Vagina (tissue), 2 donors: ENCODE measurements around the gene ITPRIP. TPM values are rescaled to one million over a fixed set of nuclear protein-coding genes. Genes with fewer than 3 reads are reported as not detected.

Experiments
- DNase-seq, 2 donors: peaks; one replicate each; pipeline ENCODE4 v3.0.0-alpha.2; 2017; ENCODE audit errors: extremely low spot score in 2 of 2
- H3K27ac ChIP-seq: fragments of 200-600 bp; sonication (generic); one replicate; pipeline ENCODE4 v1.5.1; 2019
- H3K27me3 ChIP-seq: fragments of 200-600 bp; sonication (generic); one replicate; pipeline ENCODE4 v1.5.1; 2019
- H3K36me3 ChIP-seq, 2 donors: fragments of 200-600 bp; sonication (generic); one replicate each; pipeline ENCODE4 v1.5.1; 2017 to 2019
- H3K4me1 ChIP-seq: fragments of 200-600 bp; sonication (generic); one replicate; pipeline ENCODE4 v1.5.1; 2019
- H3K4me3 ChIP-seq, 2 donors: fragments of 200-600 bp; sonication (generic); 1 replicate in 1 of 2; 2 replicates in 1 of 2; pipeline ENCODE4 v1.5.1; 2016 to 2019
- H3K9me3 ChIP-seq: fragments of 200-600 bp; sonication (generic); one replicate; pipeline ENCODE4 v1.5.1; 2019
- POLR2A ChIP-seq, 2 donors: fragments of 450-650 bp; IDR thresholded peaks; one replicate each; pipeline ENCODE4 v1.6.1; 2017; ENCODE audit warnings: antibody characterized with exemption in 2 of 2, mild to moderate bottlenecking in 2 of 2, moderate library complexity in 2 of 2
- POLR2AphosphoS5 ChIP-seq, 2 donors: sonication (generic); formaldehyde crosslinking; IDR thresholded peaks; one replicate each; pipeline ENCODE4 v1.9.0; 2017; ENCODE audit warnings: antibody characterized with exemption in 2 of 2, mild to moderate bottlenecking in 2 of 2, low read depth in 1 of 2; ENCODE audit not compliant: insufficient read depth in 1 of 2
- intact Hi-C: fragments of 100-400 bp; cut with DNase I; formaldehyde crosslinking; loops from one replicate; pipeline ENCODE4 v1.15.1; 2023
- total RNA-seq: library from RNA; depleted of rRNA; stranded (reverse); fragments of >200 nt; gene quantifications from one replicate; pipeline ENCODE4 v1.2.3, GENCODE V29; 2016
- TF ChIP-seq, protein P1 (sequence below), 3 experiments: fragments of 450-650 bp in 2 of 3; fragments of 200-600 bp in 1 of 3; sonication (generic) in 1 of 3; IDR thresholded peaks; one replicate each; pipeline ENCODE4 v1.5.1; 2017 to 2019; ENCODE audit warnings: antibody characterized with exemption in 3 of 3, mild to moderate bottlenecking in 2 of 3, moderate library complexity in 2 of 3

The ITPRIP gene
- total RNA-seq, 1 donor from 2014 or later = 85.7 TPM

DNA sequence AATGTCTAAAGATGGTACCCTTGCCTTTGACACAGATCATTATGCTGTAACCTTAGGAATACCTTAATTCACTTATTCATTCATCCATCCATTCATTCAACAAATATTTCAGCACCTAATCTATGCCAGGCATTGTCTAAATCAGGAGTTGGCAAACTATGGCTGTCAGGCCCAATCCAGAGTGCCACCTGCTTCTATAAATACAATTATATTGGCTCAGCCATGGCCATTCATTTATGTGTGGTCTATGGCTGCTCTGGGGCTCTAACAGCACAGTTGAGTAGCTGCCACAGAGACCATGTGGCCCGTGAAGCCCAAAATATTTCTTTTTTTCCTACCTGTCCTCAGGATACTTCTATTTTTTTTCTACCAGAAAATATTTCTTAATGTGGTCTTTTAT is 6.0 kb upstream of the ITPRIP start:
- peaks cover 10% of the 10 kb centered on the region for H3K4me1 ChIP-seq
- intact Hi-C loops = no loop called here
- H3K27me3 ChIP-seq = no peaks in the 10 kb centered on the region
- no peak overlapping the region for H3K4me3 ChIP-seq
- TF ChIP-seq POLR2AphosphoS5 (IDR thresholded peaks at IDR 0.05; ENCODE audit: insufficient read depth in 1 of 2, low read depth in 1 of 2) = no peak
- no peak for TF ChIP-seq POLR2A (IDR thresholded peaks at IDR 0.05)
- TF ChIP-seq, protein P1, sequence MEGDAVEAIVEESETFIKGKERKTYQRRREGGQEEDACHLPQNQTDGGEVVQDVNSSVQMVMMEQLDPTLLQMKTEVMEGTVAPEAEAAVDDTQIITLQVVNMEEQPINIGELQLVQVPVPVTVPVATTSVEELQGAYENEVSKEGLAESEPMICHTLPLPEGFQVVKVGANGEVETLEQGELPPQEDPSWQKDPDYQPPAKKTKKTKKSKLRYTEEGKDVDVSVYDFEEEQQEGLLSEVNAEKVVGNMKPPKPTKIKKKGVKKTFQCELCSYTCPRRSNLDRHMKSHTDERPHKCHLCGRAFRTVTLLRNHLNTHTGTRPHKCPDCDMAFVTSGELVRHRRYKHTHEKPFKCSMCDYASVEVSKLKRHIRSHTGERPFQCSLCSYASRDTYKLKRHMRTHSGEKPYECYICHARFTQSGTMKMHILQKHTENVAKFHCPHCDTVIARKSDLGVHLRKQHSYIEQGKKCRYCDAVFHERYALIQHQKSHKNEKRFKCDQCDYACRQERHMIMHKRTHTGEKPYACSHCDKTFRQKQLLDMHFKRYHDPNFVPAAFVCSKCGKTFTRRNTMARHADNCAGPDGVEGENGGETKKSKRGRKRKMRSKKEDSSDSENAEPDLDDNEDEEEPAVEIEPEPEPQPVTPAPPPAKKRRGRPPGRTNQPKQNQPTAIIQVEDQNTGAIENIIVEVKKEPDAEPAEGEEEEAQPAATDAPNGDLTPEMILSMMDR (IDR thresholded peaks at IDR 0.05) = no peak
- DNase-seq = no peak
- no peaks in the 10 kb centered on the region for H3K36me3 ChIP-seq
- H3K9me3 ChIP-seq = no peaks in the 10 kb centered on the region
- H3K27ac ChIP-seq = no peak overlapping the region

DNA sequence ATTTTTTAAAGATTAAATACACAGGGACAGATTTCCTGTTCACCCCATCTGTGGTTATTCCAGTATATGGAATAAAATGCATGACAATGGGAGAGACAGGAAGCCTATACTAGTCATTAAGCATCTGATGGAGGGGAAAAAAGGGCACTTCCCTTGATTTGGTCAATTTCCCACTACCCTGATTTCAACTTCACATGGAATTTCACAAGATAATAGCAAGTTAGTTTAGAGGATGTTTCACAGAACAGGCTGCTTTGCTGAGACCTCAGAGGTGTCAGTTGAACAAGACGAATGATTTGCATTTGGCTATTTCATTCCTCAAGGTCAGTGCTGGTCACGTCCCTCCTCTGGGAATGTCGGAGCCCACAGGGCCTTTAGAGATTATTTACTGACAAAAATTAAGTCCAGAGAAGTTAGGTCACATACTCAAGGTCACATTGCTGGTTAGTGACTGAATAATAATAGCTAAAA is 4.7 kb upstream of the ITPRIP start:
- H3K36me3 ChIP-seq = no peaks in the 10 kb centered on the region
- H3K4me1 ChIP-seq = peaks cover 13% of the 10 kb centered on the region
- no peaks in the 10 kb centered on the region for H3K27me3 ChIP-seq
- no peak for DNase-seq
- H3K27ac ChIP-seq = no peak overlapping the region
- no peaks in the 10 kb centered on the region for H3K9me3 ChIP-seq
- intact Hi-C loops = no loop called here
- H3K4me3 ChIP-seq = no peak overlapping the region
- no peak for TF ChIP-seq POLR2AphosphoS5 (IDR thresholded peaks at IDR 0.05; ENCODE audit: insufficient read depth in 1 of 2, low read depth in 1 of 2)
- TF ChIP-seq POLR2A (IDR thresholded peaks at IDR 0.05) = no peak
- TF ChIP-seq, protein P1 (IDR thresholded peaks at IDR 0.05) = no peak

DNA sequence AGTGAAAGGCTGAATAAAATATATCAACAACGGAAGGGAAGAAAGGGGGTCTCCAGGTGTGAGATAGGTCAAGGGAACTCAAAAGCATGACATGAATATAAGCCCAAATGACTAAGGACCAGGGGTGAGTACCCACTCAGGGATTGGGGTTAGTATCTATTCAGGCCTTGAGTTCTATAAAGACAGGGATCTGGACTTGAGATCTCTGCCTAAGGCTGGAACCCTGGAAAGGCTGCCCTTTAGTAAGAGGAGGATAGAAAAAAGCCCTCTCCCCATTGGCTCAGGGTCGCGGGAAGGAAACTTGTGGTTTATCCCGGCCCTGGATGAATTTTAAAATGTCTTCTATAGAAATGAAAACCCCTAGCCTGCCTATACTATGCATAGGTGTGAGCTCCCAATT is 2.4 kb upstream of the ITPRIP start:
- no peak overlapping the region for H3K4me3 ChIP-seq
- H3K36me3 ChIP-seq = no peaks in the 10 kb centered on the region
- DNase-seq = peak in 1 of 2 donors; percentile 77
- no peaks in the 10 kb centered on the region for H3K27me3 ChIP-seq
- intact Hi-C loops = no loop called here
- TF ChIP-seq POLR2A (IDR thresholded peaks at IDR 0.05) (no peak), POLR2AphosphoS5 (IDR thresholded peaks at IDR 0.05; ENCODE audit: insufficient read depth in 1 of 2, low read depth in 1 of 2) (no peak)
- TF ChIP-seq, protein P1 (IDR thresholded peaks at IDR 0.05) = no peak
- peaks cover 31% of the 10 kb centered on the region for H3K4me1 ChIP-seq
- H3K27ac ChIP-seq = peak overlapping the region; percentile 96
- no peaks in the 10 kb centered on the region for H3K9me3 ChIP-seq

DNA sequence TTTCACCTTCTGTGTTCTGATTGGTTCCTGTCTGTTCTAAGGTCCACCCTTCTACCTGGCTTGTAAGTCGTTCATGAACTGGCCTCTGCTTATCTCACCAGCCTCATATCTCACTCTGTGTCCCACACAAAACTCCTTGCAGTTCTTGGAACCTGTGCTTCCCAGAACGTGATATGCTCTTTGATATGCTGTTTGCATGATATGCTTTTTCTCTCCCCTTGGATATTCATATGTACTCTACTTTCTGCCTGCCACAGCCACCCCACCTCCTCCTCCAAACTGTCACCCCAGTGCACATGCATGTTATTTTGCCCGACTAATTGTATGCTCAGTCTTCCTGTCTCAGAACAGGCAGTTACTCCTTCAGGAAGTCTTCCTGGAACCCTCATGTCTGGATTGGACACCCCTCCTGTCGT is 1.9 kb upstream of the ITPRIP start:
- intact Hi-C loops = no loop called here
- no peaks in the 10 kb centered on the region for H3K27me3 ChIP-seq
- H3K36me3 ChIP-seq = no peaks in the 10 kb centered on the region
- peaks cover 36% of the 10 kb centered on the region for H3K4me1 ChIP-seq
- peak overlapping the region; percentile 96 for H3K27ac ChIP-seq
- no peaks in the 10 kb centered on the region for H3K9me3 ChIP-seq
- H3K4me3 ChIP-seq = no peak overlapping the region
- peak in 1 of 2 donors; percentile 86 for DNase-seq
- TF ChIP-seq, protein P1 (IDR thresholded peaks at IDR 0.05) = no peak
- TF ChIP-seq POLR2AphosphoS5 (IDR thresholded peaks at IDR 0.05; ENCODE audit: insufficient read depth in 1 of 2, low read depth in 1 of 2) (no peak), POLR2A (IDR thresholded peaks at IDR 0.05) (no peak)

DNA sequence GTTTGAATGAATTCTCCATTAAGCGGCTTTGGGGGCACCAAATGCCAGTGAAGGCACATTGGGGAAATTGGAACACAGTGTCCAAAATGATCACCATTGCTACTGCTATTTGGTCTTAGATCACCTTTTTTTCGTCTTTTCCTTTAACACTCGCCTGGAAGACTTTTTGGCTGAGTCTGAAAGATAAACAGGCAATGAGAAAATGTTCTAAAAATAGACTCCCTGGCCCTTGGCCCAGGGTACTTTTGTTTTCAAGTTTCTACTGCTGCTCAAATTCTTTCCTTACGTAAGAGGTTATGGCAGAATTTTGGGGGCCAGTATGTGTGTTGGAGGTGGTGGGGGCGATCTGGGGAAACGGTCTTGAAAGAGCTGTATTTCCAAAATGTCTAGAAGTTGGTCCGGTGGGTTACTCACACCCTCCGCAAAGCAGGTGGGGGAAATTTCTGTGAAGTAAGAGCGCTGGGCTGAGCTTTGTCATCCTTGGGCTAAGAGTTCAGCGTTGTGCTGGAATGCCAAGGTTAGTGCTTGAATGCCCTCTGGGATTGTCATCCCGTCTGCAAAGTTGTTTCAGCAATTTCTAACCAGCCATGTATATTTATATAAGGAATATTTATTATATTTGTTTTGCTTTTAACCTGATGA is 1.3 kb upstream of the ITPRIP start:
- TF ChIP-seq POLR2AphosphoS5 (IDR thresholded peaks at IDR 0.05; ENCODE audit: insufficient read depth in 1 of 2, low read depth in 1 of 2) (peak in 1 of 2 donors; percentile 84), POLR2A (IDR thresholded peaks at IDR 0.05) (no peak)
- H3K36me3 ChIP-seq = peaks cover 0 to 3% of the 10 kb centered on the region in 2 donors
- DNase-seq = peak in 1 of 2 donors; percentile 91
- peaks cover 41% of the 10 kb centered on the region for H3K4me1 ChIP-seq
- H3K27me3 ChIP-seq = no peaks in the 10 kb centered on the region
- no peaks in the 10 kb centered on the region for H3K9me3 ChIP-seq
- intact Hi-C loops = loop anchor here (5.0 kb wide), 1 partner anchor 37 kb away; no protein-coding TSS in a partner anchor
- peak overlapping the region; percentile 80 to 87 for H3K4me3 ChIP-seq
- peak overlapping the region; percentile 96 for H3K27ac ChIP-seq
